ENCODE data around the gene SIPA1L2.

- TF ChIP-seq, protein P1, sequence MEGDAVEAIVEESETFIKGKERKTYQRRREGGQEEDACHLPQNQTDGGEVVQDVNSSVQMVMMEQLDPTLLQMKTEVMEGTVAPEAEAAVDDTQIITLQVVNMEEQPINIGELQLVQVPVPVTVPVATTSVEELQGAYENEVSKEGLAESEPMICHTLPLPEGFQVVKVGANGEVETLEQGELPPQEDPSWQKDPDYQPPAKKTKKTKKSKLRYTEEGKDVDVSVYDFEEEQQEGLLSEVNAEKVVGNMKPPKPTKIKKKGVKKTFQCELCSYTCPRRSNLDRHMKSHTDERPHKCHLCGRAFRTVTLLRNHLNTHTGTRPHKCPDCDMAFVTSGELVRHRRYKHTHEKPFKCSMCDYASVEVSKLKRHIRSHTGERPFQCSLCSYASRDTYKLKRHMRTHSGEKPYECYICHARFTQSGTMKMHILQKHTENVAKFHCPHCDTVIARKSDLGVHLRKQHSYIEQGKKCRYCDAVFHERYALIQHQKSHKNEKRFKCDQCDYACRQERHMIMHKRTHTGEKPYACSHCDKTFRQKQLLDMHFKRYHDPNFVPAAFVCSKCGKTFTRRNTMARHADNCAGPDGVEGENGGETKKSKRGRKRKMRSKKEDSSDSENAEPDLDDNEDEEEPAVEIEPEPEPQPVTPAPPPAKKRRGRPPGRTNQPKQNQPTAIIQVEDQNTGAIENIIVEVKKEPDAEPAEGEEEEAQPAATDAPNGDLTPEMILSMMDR (conservative IDR thresholded peaks at IDR 0.05 in 1 of 2, IDR thresholded peaks at IDR 0.05 in 1 of 2; ENCODE audit: low read depth in 1 of 2, low read length in 2 of 2), result no peak
- no peak for TF ChIP-seq EZH2 (IDR thresholded peaks at IDR 0.05; ENCODE audit: low read length, missing control alignments)
Measured at GRCh38 chr1:232641507-232641906, 11.6 kb upstream of the SIPA1L2 start.
